Keratinocyte (primary cell): Measurements from ENCODE around the gene MX2. TPM values are rescaled to one million over a fixed set of nuclear protein-coding genes. Genes with fewer than 3 reads are reported as not detected.

Source experiments
- DNase-seq: peaks from one replicate; pipeline ENCODE4 v3.0.0-alpha.2; 2011; ENCODE audit warnings: low read depth, missing footprints, low spot score
- FAIRE-seq: peaks from 2 replicates; lab custom pipeline; 2011; peaks lifted over from hg19 to GRCh38; lab: Jason Lieb, UNC
- H2AFZ ChIP-seq: 2 replicates; pipeline ENCODE4 v1.6.0; 2012; ENCODE audit warnings: low read length, control low read depth, inconsistent platforms; ENCODE audit not compliant: control insufficient read depth
- H3K27ac ChIP-seq: 2 replicates; pipeline ENCODE4 v1.5.1; 2011; ENCODE audit warnings: low read length; ENCODE audit not compliant: control insufficient read depth, insufficient read depth
- H3K27me3 ChIP-seq: 3 replicates; pipeline ENCODE4 v1.6.0; 2011; ENCODE audit warnings: low read length; ENCODE audit not compliant: control insufficient read depth, insufficient read depth; ENCODE audit errors: extremely low read depth
- H3K36me3 ChIP-seq, 2 experiments: 2 replicates in 1 of 2; 3 replicates in 1 of 2; pipeline ENCODE4 v1.5.1; 2011; ENCODE audit warnings: low read length in 2 of 2, mild to moderate bottlenecking in 1 of 2; ENCODE audit not compliant: control insufficient read depth in 2 of 2, insufficient read depth in 2 of 2; ENCODE audit errors: extremely low read depth in 1 of 2
- H3K4me1 ChIP-seq: 3 replicates; pipeline ENCODE4 v1.5.1; 2011; ENCODE audit warnings: low read length; ENCODE audit not compliant: control insufficient read depth, insufficient read depth; ENCODE audit errors: extremely low read depth
- H3K4me2 ChIP-seq: 3 replicates; pipeline ENCODE4 v1.6.0; 2011; ENCODE audit warnings: low read depth, low read length; ENCODE audit not compliant: control insufficient read depth, insufficient read depth; ENCODE audit errors: extremely low read depth
- H3K4me3 ChIP-seq, 3 experiments: fragments of 200-600 bp in 1 of 3; sonication (generic) in 1 of 3; 2 replicates in 2 of 3; 3 replicates in 1 of 3; pipeline ENCODE4 v1.5.1; 2011 to 2016; ENCODE audit warnings: low read length in 3 of 3, mild to moderate bottlenecking in 3 of 3, control low read depth in 2 of 3, inconsistent platforms in 1 of 3, low read depth in 1 of 3, mixed read lengths in 1 of 3, mixed run types in 1 of 3, moderate library complexity in 1 of 3; ENCODE audit not compliant: control insufficient read depth in 2 of 3, insufficient read depth in 2 of 3; ENCODE audit errors: extremely low read depth in 1 of 3
- H3K79me2 ChIP-seq: 2 replicates; pipeline ENCODE4 v1.6.0; 2012; ENCODE audit warnings: low read length; ENCODE audit not compliant: control insufficient read depth, insufficient read depth
- H3K9ac ChIP-seq: 3 replicates; pipeline ENCODE4 v1.6.0; 2011; ENCODE audit warnings: low read length; ENCODE audit not compliant: control insufficient read depth, insufficient read depth; ENCODE audit errors: extremely low read depth
- H3K9me1 ChIP-seq: 3 replicates; pipeline ENCODE4 v1.6.0; 2011; ENCODE audit warnings: low read length; ENCODE audit not compliant: control insufficient read depth, insufficient read depth; ENCODE audit errors: extremely low read depth
- H3K9me3 ChIP-seq: 2 replicates; pipeline ENCODE4 v1.5.1; 2012; ENCODE audit warnings: low read depth, low read length; ENCODE audit not compliant: control insufficient read depth
- H4K20me1 ChIP-seq: 3 replicates; pipeline ENCODE4 v1.6.0; 2011; ENCODE audit warnings: low read length; ENCODE audit not compliant: control insufficient read depth, insufficient read depth; ENCODE audit errors: extremely low read depth
- EZH2 ChIP-seq: IDR thresholded peaks from one replicate; pipeline ENCODE4 v1.6.1; 2012; ENCODE audit warnings: inconsistent platforms, mild to moderate bottlenecking, low read length, moderate library complexity
- dilution Hi-C: fragments of 300-500 bp; cut with MboI; formaldehyde crosslinking; loops from one replicate; pipeline ENCODE4 v1.7.0; 2020; ENCODE audit warnings: low sequenced_read_pairs; ENCODE audit not compliant: extremely low pct_ligation_motif_present
- polyA plus RNA-seq, 5 experiments: library from polyadenylated mRNA; depleted of rRNA in 3 of 5; stranded (reverse) in 3 of 5; stranded (forward) in 1 of 5; unstranded in 1 of 5; fragments of >200 nt; gene quantifications; 1 replicate in 1 of 5; 2 replicates in 3 of 5; 3 replicates in 1 of 5; pipeline versions ENCODE4 v1.2.1 to v1.2.3, GENCODE V29; 2011 to 2012; ENCODE audit warnings: missing spikeins in 2 of 5, low read depth in 1 of 5, low replicate concordance in 1 of 5
- TF ChIP-seq, protein P1 (sequence below), 3 experiments: IDR thresholded peaks in 1 of 3; conservative IDR thresholded peaks in 1 of 3; optimal IDR thresholded peaks in 1 of 3; 2 replicates in 2 of 3; 3 replicates in 1 of 3; pipeline versions ENCODE3 to v1.5.1; 2011; ENCODE audit warnings: low read length in 3 of 3, mild to moderate bottlenecking in 3 of 3, moderate library complexity in 2 of 3, control low read depth in 1 of 3, inconsistent platforms in 1 of 3; ENCODE audit not compliant: insufficient read depth in 2 of 3; ENCODE audit errors: extremely low read depth in 1 of 3

MX2 gene
- polyA plus RNA-seq, 1 donor (not counting 4 experiments of a cell fraction or from before 2014, with no cell fraction given): 7.1 TPM

DNA sequence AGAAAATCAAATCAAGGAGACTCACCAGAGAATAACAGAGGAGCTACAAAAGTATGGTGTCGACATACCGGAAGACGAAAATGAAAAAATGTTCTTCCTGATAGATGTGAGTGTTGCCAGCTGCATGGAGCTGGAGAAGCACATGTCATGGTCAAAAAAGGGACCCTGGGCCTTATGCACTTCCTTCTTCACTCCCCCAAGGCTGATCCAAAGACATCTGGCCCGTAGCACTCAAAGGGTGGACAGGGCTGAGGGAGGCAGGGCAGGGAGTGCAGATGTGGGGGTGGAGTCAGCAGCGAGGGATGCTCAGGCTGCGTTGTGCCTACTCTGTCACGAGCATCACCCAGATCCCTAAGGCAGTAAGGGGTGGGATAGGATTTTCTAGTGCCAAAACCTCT is 83.6 kb downstream of the MX2 start:
- no peak overlapping the region for H3K27ac ChIP-seq
- H3K4me1 ChIP-seq: no peaks in the 10 kb centered on the region
- no peak overlapping the region for H2AFZ ChIP-seq
- no peak overlapping the region for H3K4me3 ChIP-seq
- H4K20me1 ChIP-seq: no peaks in the 10 kb centered on the region
- no peak for DNase-seq
- peaks cover 12 to 48% of the 10 kb centered on the region in 2 experiments for H3K36me3 ChIP-seq
- H3K9ac ChIP-seq: no peak overlapping the region
- dilution Hi-C loops: no loop called here
- no peak for FAIRE-seq
- no peak overlapping the region for H3K4me2 ChIP-seq
- no peaks in the 10 kb centered on the region for H3K9me3 ChIP-seq
- no peaks in the 10 kb centered on the region for H3K79me2 ChIP-seq
- no peak for TF ChIP-seq EZH2
- TF ChIP-seq, protein P1, sequence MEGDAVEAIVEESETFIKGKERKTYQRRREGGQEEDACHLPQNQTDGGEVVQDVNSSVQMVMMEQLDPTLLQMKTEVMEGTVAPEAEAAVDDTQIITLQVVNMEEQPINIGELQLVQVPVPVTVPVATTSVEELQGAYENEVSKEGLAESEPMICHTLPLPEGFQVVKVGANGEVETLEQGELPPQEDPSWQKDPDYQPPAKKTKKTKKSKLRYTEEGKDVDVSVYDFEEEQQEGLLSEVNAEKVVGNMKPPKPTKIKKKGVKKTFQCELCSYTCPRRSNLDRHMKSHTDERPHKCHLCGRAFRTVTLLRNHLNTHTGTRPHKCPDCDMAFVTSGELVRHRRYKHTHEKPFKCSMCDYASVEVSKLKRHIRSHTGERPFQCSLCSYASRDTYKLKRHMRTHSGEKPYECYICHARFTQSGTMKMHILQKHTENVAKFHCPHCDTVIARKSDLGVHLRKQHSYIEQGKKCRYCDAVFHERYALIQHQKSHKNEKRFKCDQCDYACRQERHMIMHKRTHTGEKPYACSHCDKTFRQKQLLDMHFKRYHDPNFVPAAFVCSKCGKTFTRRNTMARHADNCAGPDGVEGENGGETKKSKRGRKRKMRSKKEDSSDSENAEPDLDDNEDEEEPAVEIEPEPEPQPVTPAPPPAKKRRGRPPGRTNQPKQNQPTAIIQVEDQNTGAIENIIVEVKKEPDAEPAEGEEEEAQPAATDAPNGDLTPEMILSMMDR (optimal IDR thresholded peaks at IDR 0.05 in 1 of 3, IDR thresholded peaks at IDR 0.05 in 1 of 3, conservative IDR thresholded peaks at IDR 0.05 in 1 of 3; ENCODE audit: extremely low read depth in 1 of 3, insufficient read depth in 2 of 3, low read length in 3 of 3): no peak
- no peaks in the 10 kb centered on the region for H3K9me1 ChIP-seq
- H3K27me3 ChIP-seq: no peaks in the 10 kb centered on the region

DNA sequence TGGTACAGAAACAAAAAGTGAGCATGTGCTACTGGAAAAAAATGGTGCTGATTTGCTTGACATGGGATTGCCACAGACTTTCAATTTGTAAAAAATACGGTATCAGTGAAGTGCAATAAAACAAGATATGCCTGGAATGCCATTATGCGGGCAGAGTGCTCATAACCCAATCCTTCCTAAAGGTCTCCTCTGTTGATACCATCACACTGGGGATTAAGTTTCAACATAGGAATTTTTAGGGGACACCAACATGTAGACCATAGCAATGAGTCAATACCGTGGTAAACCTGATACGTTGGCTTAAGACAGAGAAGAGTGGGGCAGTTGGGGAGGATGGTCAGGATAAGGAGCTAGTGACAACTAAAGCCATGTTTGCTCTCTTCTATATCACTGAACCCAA is 84.8 kb downstream of the MX2 start:
- Histone ChIP-seq H3K27me3 (no peaks in the 10 kb centered on the region), H4K20me1 (no peaks in the 10 kb centered on the region), H3K9me3 (no peaks in the 10 kb centered on the region), H3K4me2 (no peak overlapping the region), H3K9ac (no peak overlapping the region), H3K4me3 (no peak overlapping the region), H3K9me1 (no peaks in the 10 kb centered on the region), H3K4me1 (no peaks in the 10 kb centered on the region), H3K36me3 (peaks cover 12 to 38% of the 10 kb centered on the region in 2 experiments), H2AFZ (no peak overlapping the region), H3K27ac (no peak overlapping the region), H3K79me2 (no peaks in the 10 kb centered on the region)
- DNase-seq: no peak
- no peak for FAIRE-seq
- TF ChIP-seq, protein P1 (optimal IDR thresholded peaks at IDR 0.05 in 1 of 3, IDR thresholded peaks at IDR 0.05 in 1 of 3, conservative IDR thresholded peaks at IDR 0.05 in 1 of 3; ENCODE audit: extremely low read depth in 1 of 3, insufficient read depth in 2 of 3, low read length in 3 of 3): no peak
- no peak for TF ChIP-seq EZH2
- dilution Hi-C loops: no loop called here
